Neural progenitor cell (in vitro differentiated cells): ENCODE results near the gene MYOF.

Source experiments
- CTCF ChIP-seq: fragments of 200-600 bp; sonication (generic); IDR thresholded peaks from 2 replicates; pipeline ENCODE4 v1.5.1; 2017; ENCODE audit warnings: antibody characterized with exemption, mild to moderate bottlenecking
- EZH2 ChIP-seq: fragments of 200-600 bp; sonication (generic); IDR thresholded peaks from 2 replicates; pipeline ENCODE4 v1.6.1; 2017; ENCODE audit warnings: antibody characterized with exemption, mild to moderate bottlenecking, moderate library complexity
- EZH2phosphoT487 ChIP-seq: fragments of 200-600 bp; sonication (generic); IDR thresholded peaks from 2 replicates; pipeline ENCODE4 v1.6.1; 2017; ENCODE audit warnings: antibody characterized with exemption

GRCh38 chr10:93473161-93473560 lies 9.0 kb downstream of the MYOF start:
- TF ChIP-seq CTCF, result no peak
- no peak for TF ChIP-seq EZH2
- TF ChIP-seq EZH2phosphoT487, result no peak
